Measurements from ENCODE around the gene ST6GALNAC1.
"Not testable (repeated sequence)": the region's sequence is repeated elsewhere in the genome, so short reads cannot be mapped to it uniquely, and the experiment has no call there.

ST6GALNAC1 gene

GRCh38 chr17:76612465-76612864, 31.1 kb downstream of the ST6GALNAC1 start:
- DNase-seq (ENCODE audit: low spot score) = no peak

DNA sequence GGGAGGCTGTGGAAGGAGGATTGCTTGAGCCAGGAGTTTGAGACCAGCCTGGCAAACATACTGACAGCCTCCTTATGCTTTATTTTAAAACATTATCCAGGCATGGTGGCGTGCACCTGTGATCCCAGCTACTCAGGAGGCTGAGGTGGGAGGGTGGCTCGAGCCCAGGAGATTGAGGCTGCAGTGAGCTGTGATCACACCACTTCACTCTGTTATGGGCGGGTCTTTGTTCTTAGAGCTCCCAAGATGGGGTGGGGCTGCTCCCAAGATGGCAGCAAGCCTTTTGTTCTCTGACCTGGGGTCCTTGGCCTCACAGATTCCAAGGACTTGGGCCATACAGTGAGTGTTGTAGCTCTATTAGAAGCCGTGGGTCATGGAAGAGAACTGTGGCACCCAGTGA, 31.8 kb downstream of the ST6GALNAC1 start:
- no peak for DNase-seq (ENCODE audit: low spot score)

GRCh38 chr17:76611080-76611749, 32.3 kb downstream of the ST6GALNAC1 start:
- DNase-seq (ENCODE audit: low spot score) = not testable (repeated sequence)

DNA sequence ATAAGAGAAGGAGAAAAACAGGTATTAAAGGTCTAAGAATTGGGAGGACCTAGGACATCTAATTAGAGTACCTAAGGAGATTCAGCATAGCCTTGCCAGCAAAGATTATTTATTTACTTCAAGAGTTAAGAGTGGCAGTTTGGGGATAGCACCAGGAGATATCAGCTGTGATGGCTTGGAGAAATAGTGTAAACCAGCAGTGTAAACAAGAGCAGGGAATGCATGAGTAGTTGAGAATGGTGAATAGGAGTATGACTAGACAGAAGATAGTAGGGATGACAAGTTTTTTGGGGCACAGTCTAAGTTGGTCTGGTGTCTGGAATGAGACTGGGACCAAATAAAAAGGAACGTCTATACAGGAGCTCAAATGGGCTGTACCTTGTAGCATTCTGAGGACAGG, 36.9 kb downstream of the ST6GALNAC1 start:
- not testable (repeated sequence) for DNase-seq (ENCODE audit: low spot score)

DNA sequence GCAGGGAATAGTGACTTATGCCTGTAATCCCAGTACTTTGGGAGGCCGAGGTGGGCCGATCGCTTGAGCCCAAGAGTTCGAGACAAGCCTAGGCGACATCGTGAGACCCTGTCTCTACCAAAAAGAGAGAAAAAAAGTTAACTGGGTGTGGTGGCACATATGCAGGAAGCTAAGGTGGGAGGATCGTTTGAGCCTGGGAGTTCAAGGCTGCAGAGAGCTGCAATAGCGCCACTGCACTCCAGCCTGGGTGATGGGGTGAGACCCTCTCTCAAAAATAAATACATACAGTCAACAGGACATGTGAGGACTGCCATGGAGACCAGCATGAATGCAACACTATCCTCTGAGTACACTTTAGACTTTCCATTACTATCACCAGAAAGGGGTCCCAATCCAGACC, 42.5 kb downstream of the ST6GALNAC1 start:
- DNase-seq (ENCODE audit: low spot score) = no peak

DNA sequence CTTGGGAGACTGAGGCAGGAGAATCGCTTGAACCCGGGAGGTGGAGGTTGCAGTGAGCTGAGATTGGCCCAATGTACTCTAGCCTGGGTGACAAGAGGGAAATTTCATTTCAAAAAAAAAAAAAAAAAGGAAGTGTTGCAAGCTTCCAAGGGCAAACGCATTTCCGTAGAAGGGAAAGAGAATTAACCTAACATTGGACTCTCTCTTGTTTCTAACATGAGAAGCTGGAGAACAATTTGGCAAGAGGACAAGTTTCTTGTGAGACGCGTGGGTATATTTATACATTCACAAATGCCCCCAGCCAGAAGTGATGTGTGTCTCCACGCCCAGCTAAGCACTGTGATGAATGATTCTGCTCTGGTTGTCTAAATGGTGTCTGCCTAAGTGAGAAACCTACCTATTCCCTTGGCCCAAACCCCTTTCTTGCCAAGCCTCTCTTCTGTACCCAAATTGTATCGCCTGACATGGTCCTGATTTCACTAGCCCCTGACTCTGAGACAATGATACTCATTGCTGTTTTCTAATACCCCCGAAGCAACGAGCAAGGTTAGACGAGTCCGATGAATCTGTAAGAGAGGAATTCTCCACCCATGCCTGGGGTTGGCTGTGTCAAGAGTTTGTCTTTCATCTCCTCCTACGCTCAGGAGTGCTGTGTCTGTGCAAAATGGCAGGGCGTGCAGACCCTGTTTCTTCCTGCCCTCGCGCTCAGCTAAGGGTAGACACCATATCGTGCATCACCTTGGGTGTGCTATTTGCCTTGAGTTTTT, 43.7 kb downstream of the ST6GALNAC1 start:
- DNase-seq (ENCODE audit: low spot score) = no peak

DNA sequence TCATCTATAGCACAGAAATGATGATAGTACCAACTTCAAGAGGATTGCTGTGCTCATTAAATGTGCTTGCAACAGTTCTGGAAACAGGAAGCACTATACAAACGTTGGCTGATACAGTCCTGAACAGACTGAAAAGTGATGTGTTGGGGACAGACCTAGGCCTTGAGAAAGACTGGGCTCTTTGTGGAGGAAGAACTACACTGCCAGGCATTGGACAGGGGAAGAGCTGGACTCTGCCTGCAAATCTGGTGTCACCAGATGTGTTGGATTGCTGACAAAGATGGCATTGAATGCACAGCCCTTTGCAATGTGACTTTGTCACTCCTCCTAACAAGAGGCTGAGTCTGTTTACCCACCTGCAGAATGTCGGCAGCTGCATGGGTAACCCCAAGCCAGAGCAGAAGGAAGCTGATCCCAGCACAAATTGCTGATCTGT, 45.5 kb downstream of the ST6GALNAC1 start:
- DNase-seq (ENCODE audit: low spot score) = no peak

- DNase-seq (ENCODE audit: low spot score) = no peak
These were observed 46.2 kb downstream of the ST6GALNAC1 start for GRCh38 chr17:76597156-76598003.

GRCh38 chr17:76594690-76595089, 48.9 kb downstream of the ST6GALNAC1 start:
- DNase-seq (ENCODE audit: low spot score) = no peak

DNA sequence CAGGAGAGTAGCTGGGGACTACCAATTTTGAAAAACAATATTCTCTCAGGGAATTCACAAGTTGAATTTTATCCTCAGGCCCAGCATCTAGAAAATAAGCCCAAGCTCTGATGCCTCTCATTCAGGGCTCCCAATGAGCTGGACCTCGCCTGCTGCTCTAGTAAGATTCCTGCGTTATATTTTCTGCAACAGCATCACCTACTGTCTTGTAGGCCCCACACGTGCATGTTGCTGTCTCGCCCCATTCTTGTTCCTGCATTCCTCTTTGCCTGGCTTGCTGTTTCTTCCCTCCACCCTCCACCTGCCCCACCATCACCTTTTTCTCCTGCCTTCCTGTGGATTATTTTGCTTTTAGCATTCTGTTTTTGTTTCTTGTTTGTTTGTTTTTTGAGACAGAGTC, 49.6 kb downstream of the ST6GALNAC1 start:
- DNase-seq (ENCODE audit: low spot score) = no peak

DNA sequence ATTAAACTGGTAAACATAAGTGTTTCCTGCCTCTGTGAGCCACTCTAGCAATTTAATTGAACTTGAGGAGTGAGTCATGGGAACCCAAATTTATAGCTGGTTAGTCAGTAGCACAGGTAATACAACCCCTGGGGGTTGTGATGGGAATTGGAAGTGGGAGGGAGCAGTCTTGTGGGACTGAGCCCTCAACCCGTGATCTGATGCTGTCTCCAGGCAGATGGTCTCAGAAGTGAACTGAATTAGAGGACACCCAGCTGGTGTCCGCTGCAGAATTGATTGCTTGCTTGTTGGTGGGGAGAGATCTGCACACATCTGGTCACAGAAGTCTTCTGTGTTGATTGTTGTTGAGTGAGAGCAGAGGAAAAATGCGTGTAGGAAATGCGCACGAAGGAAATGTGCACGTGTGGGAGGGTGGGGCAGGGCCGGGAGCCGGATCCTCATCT, 50.2 kb downstream of the ST6GALNAC1 start:
- peak; percentile 27 for DNase-seq (ENCODE audit: low spot score)

- no peak for DNase-seq (ENCODE audit: low spot score)
These were observed 55.4 kb downstream of the ST6GALNAC1 start for GRCh38 chr17:76588182-76588581.

DNA sequence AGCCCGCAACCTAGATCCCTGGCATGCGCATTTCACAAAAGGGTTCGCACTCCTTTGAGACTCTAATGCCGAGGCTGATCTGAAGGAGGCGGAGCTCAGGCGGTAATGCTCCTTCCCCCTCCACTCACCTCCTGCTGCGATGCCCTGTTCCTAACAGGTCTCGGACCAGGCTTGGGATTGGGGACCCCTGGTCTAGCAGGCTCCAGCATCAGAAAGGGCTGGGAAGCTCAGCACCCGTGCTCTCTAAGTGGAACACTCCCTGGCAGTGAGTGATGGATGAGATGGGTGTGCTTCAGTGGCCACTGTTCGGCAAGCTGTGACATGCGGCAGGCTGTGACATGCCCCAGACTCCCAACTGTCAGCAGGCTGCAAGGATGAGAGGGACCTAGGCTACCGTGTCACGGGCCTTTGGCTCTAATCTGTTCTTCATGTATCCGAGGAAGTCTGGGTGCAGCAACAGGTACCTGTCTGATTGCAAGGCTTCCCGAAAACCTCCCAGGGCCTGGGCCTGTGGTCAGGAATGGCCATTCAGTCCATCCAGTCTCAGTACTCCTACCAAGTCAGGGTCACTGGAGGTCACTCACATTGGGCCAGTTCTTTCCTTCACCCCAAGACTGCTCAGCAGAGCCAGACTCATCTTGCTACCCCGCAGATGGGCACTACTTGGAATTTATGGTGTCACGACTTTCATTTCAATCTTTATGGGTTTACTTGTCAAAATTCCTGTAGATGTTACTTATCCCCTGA, 56.6 kb downstream of the ST6GALNAC1 start:
- DNase-seq (ENCODE audit: low spot score) = no peak

GRCh38 chr17:76585649-76586593, 57.6 kb downstream of the ST6GALNAC1 start, which contains the start of gene ST6GALNAC2:
Gene ST6GALNAC2, minus strand, starts transcription at chr17:76585860. Its CDS starts 52 bp downstream, at chr17:76585808.
- DNase-seq (ENCODE audit: low spot score) = peak; percentile 68

- no peak for DNase-seq (ENCODE audit: low spot score)
These were observed 58.4 kb downstream of the ST6GALNAC1 start for GRCh38 chr17:76585033-76585648.

GRCh38 chr17:76584427-76585032, 59.0 kb downstream of the ST6GALNAC1 start:
- DNase-seq (ENCODE audit: low spot score) = no peak

- DNase-seq (ENCODE audit: low spot score) = no peak
These were observed 60.9 kb downstream of the ST6GALNAC1 start for GRCh38 chr17:76582660-76583059.

DNA sequence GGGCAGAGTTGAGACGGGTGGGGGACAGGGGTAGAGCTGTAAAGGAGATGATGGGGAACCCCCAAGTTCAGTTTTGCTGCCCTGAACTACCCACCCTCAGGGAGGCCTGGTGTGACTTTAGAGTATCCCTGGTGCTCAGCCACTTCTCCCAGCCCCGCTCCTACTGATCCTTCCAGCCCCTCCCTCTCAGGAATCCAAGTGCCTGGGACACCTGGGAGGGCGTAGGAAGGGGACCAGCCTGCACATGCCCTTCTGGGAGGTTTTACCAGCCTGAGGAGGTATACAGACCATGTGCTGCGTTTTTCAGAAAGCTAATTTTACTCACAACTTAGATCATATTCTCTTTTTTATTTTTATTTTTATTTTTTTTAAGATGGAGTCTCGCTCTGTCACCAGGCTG, 62.0 kb downstream of the ST6GALNAC1 start:
- no peak for DNase-seq (ENCODE audit: low spot score)

- DNase-seq (ENCODE audit: low spot score) = no peak
These were observed 64.3 kb downstream of the ST6GALNAC1 start for GRCh38 chr17:76579281-76579680.

DNA sequence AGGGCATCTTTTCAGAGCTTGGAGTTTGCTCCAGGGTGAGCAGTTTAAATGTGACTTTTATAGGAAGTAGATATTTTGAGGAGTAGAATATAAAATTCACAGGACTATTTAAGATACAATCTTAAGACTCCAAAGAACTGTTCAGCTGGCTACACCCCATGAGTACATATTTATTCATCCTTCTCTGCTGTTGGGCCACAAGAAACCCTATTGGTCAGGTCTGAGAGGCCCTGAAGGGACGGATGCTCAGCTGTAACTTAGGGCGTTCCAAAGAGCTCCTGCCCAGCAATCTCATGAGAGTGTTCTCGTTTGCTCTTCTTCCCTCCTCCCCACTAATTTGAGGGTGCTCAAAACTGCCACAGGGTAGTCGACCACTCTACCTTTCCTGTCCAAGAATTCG, 65.2 kb downstream of the ST6GALNAC1 start:
- DNase-seq (ENCODE audit: low spot score) = no peak

All from LoVo (cell line).